Stimulated activated CD4-positive, alpha-beta T cell treated with anti-CD3 and anti-CD28 coated beads, Interleukin-2, amount 100 ng/mL, for 48 hours (primary cell): ENCODE data around the gene PRRX1.

Source experiments
- DNase-seq, 2 donors: peaks; one replicate each; pipeline ENCODE4 v3.0.0-alpha.2; 2020

Gene PRRX1

GRCh38 chr1:170776252-170776651 is 112.3 kb downstream of the PRRX1 start:
- DNase-seq: no peak

GRCh38 chr1:170776777-170777176 is 112.8 kb downstream of the PRRX1 start:
- DNase-seq: no peak
